Measurements from ENCODE around the gene VSX1.

VSX1 gene

GRCh38 chr20:25127761-25128537, 46.0 kb upstream of the VSX1 start:
- no peaks in the 10 kb centered on the region for H4K20me1 ChIP-seq (ENCODE audit: insufficient read depth)
- no peak overlapping the region for H3K27ac ChIP-seq
- H3K79me2 ChIP-seq (ENCODE audit: insufficient read depth, low read depth), result no peaks in the 10 kb centered on the region
- no peak overlapping the region for H2AFZ ChIP-seq (ENCODE audit: low read depth)
- no peak overlapping the region for H3K4me2 ChIP-seq
- no peaks in the 10 kb centered on the region for H3K36me3 ChIP-seq (ENCODE audit: insufficient read depth)
- H3K27me3 ChIP-seq (ENCODE audit: insufficient read depth, low read depth), result no peaks in the 10 kb centered on the region
- no peaks in the 10 kb centered on the region for H3K4me1 ChIP-seq (ENCODE audit: low read depth, poor library complexity, severe bottlenecking)
- no peak overlapping the region for H3K4me3 ChIP-seq (IDR thresholded peaks at IDR 0.05; ENCODE audit: insufficient read depth, low read depth, low read length)
- H3K9ac ChIP-seq, result no peak overlapping the region
- no peak for TF ChIP-seq CTCF (conservative IDR thresholded peaks at IDR 0.05; ENCODE audit: low read depth, low read length)

DNA sequence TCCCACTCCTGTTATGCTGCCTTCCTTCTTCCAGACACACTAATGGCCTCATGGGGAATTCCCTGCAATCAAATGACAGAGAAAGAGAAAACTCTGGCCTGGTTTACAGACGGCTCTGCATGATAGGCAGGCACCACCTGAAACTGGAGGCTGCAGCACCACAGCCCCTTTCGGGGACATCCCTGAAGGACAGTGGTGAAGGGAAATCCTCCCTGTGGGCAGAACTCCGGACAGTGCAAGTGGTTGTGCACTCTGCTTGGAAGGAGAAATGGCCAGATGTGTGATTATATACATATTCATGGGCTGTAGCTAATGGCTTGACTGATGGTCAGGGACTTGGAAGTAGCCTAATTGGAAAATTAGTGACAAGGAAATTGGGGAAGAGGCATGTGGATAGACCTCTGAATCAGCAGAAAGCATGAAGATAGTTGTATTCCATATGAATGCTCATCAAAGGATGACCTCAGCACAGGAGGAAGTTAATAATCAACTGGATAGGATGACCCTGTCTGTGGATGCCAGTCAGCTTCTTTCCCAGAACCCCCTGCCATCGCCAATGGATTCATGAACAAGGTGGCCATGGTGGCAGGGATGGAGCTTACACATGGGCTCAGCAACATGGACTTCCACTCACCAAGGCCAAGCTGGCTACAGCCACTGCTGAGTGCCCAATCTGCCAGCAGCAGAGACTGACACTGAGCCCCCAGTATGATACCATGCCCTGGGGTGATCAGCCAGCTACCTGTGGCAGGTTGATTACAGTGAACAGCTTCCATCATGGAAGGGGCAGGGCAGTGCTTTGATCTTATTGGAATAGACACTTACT, 44.5 kb upstream of the VSX1 start:
- H3K9ac ChIP-seq, result no peak overlapping the region
- H3K36me3 ChIP-seq (ENCODE audit: insufficient read depth), result no peaks in the 10 kb centered on the region
- H3K4me3 ChIP-seq (IDR thresholded peaks at IDR 0.05; ENCODE audit: insufficient read depth, low read depth, low read length), result no peak overlapping the region
- H3K4me1 ChIP-seq (ENCODE audit: low read depth, poor library complexity, severe bottlenecking), result no peaks in the 10 kb centered on the region
- H4K20me1 ChIP-seq (ENCODE audit: insufficient read depth), result no peaks in the 10 kb centered on the region
- H3K27ac ChIP-seq, result no peak overlapping the region
- no peaks in the 10 kb centered on the region for H3K79me2 ChIP-seq (ENCODE audit: insufficient read depth, low read depth)
- no peak overlapping the region for H2AFZ ChIP-seq (ENCODE audit: low read depth)
- H3K4me2 ChIP-seq, result no peak overlapping the region
- H3K27me3 ChIP-seq (ENCODE audit: insufficient read depth, low read depth), result no peaks in the 10 kb centered on the region
- TF ChIP-seq CTCF (conservative IDR thresholded peaks at IDR 0.05; ENCODE audit: low read depth, low read length), result no peak

DNA sequence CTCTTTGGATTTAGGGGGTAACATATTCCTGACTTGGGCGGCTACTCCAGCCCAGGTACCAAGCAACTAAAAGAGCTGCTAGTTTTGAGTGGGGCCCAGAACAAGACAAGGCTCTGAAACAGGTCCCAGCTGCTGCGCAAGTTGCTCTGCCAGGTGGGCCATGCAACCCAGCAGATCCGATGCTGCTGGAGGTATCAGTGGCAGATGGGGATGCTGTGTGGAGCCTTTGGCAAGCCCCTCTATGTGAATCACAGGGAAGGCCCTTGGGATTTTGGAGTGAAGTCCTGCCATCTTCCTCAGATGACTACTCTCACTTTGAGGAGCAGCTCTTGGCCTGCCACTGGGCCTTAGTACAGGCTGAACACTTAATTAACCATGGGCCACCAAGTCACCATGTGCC, 43.7 kb upstream of the VSX1 start:
- Histone ChIP-seq H2AFZ (ENCODE audit: low read depth) (no peak overlapping the region), H4K20me1 (ENCODE audit: insufficient read depth) (no peaks in the 10 kb centered on the region), H3K27me3 (ENCODE audit: insufficient read depth, low read depth) (no peaks in the 10 kb centered on the region), H3K4me1 (ENCODE audit: low read depth, poor library complexity, severe bottlenecking) (no peaks in the 10 kb centered on the region), H3K4me2 (no peak overlapping the region), H3K9ac (no peak overlapping the region), H3K4me3 (IDR thresholded peaks at IDR 0.05; ENCODE audit: insufficient read depth, low read depth, low read length) (no peak overlapping the region), H3K36me3 (ENCODE audit: insufficient read depth) (no peaks in the 10 kb centered on the region), H3K27ac (no peak overlapping the region), H3K79me2 (ENCODE audit: insufficient read depth, low read depth) (no peaks in the 10 kb centered on the region)
- no peak for TF ChIP-seq CTCF (conservative IDR thresholded peaks at IDR 0.05; ENCODE audit: low read depth, low read length)

DNA sequence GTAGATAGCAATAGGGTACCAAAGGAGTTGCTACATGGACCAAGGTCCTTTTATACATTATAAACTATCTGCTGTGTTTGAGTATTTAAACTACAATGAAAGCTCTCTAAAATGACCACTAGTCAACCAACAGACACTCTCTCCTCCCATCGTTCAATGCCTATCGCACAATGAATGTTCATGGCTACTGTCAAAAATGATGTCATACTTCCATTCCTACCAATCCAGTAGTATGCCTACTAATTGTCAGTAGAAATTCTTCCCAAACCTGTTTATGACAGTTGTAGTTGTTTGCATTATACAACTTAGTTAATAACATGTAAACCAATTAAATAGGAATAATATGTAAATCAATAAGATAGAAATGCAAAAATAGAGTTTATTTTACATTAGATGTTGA, 39.0 kb upstream of the VSX1 start:
- H3K36me3 ChIP-seq (ENCODE audit: insufficient read depth), result no peaks in the 10 kb centered on the region
- H3K79me2 ChIP-seq (ENCODE audit: insufficient read depth, low read depth), result no peaks in the 10 kb centered on the region
- H3K4me3 ChIP-seq (IDR thresholded peaks at IDR 0.05; ENCODE audit: insufficient read depth, low read depth, low read length), result no peak overlapping the region
- TF ChIP-seq CTCF (conservative IDR thresholded peaks at IDR 0.05; ENCODE audit: low read depth, low read length), result no peak
- H3K4me1 ChIP-seq (ENCODE audit: low read depth, poor library complexity, severe bottlenecking), result no peaks in the 10 kb centered on the region
- H4K20me1 ChIP-seq (ENCODE audit: insufficient read depth), result no peaks in the 10 kb centered on the region
- H3K9ac ChIP-seq, result no peak overlapping the region
- no peaks in the 10 kb centered on the region for H3K27me3 ChIP-seq (ENCODE audit: insufficient read depth, low read depth)
- no peak overlapping the region for H3K27ac ChIP-seq
- H2AFZ ChIP-seq (ENCODE audit: low read depth), result no peak overlapping the region
- no peak overlapping the region for H3K4me2 ChIP-seq
